Spleen (tissue), 7 donors: Measurements from ENCODE around the gene ACSF3.

Experiments used
- CTCF ChIP-seq, 11 experiments: fragments of 200-600 bp in 7 of 11; fragments of 450-650 bp in 4 of 11; sonication (generic) in 4 of 11; IDR thresholded peaks in 8 of 11; conservative IDR thresholded peaks in 3 of 11; 1 replicate in 7 of 11; 2 replicates in 4 of 11; pipeline versions ENCODE4 v1.4.0 to v1.8.0; 2016 to 2021; ENCODE audit warnings: antibody characterized with exemption in 11 of 11, inconsistent platforms in 4 of 11, mild to moderate bottlenecking in 1 of 11
- POLR2A ChIP-seq, 3 donors: fragments of 450-650 bp; IDR thresholded peaks; one replicate each; pipeline ENCODE4 v1.5.1; 2017; ENCODE audit warnings: antibody characterized with exemption in 3 of 3, mild to moderate bottlenecking in 1 of 3
- donor health status: DM: no; HTN: no; CAD: no; lungs with moderate emphysema.
- donor health status: DM: no; HTN: no; CAD: no.
- donor health status: DM: no; HTN: no; CAD: no.

GRCh38 chr16:89169778-89170177, 76.1 kb downstream of the ACSF3 start:
- TF ChIP-seq CTCF (IDR thresholded peaks at IDR 0.05 in 8 of 11, conservative IDR thresholded peaks at IDR 0.05 in 3 of 11) (no peak), POLR2A (IDR thresholded peaks at IDR 0.05) (no peak)
